Fibroblast of mammary gland (primary cell): Measurements from ENCODE around the gene MRPL37.

ENCODE experiments used
- DNase-seq: peaks from one replicate; pipeline ENCODE4 v3.0.0-alpha.2; 2010; ENCODE audit warnings: low read depth
- H3K4me3 ChIP-seq: 2 replicates; pipeline ENCODE4 v1.5.1; 2011; ENCODE audit warnings: low read depth, mild to moderate bottlenecking, low read length, moderate library complexity; ENCODE audit not compliant: control insufficient read depth
- CTCF ChIP-seq: conservative IDR thresholded peaks from 2 replicates; pipeline ENCODE4 v1.5.1; 2011; ENCODE audit warnings: low read depth, low read length, inconsistent platforms; ENCODE audit not compliant: control insufficient read depth, insufficient read depth

Gene MRPL37

GRCh38 chr1:54259546-54260140 is 59.7 kb downstream of the MRPL37 start:
- DNase-seq: no peak
- H3K4me3 ChIP-seq: no peak overlapping the region
- no peak for TF ChIP-seq CTCF

GRCh38 chr1:54260810-54261209 is 60.8 kb downstream of the MRPL37 start:
- no peak overlapping the region for H3K4me3 ChIP-seq
- no peak for DNase-seq
- no peak for TF ChIP-seq CTCF

- DNase-seq: no peak
- TF ChIP-seq CTCF: no peak
- no peak overlapping the region for H3K4me3 ChIP-seq
Measured at GRCh38 chr1:54262244-54262643, 62.3 kb downstream of the MRPL37 start.

GRCh38 chr1:54263601-54264226 is 63.7 kb downstream of the MRPL37 start:
- TF ChIP-seq CTCF: no peak
- H3K4me3 ChIP-seq: no peak overlapping the region
- DNase-seq: no peak

GRCh38 chr1:54265126-54265525 is 65.2 kb downstream of the MRPL37 start:
- no peak overlapping the region for H3K4me3 ChIP-seq
- DNase-seq: no peak
- TF ChIP-seq CTCF: no peak

- no peak for TF ChIP-seq CTCF
- no peak for DNase-seq
- H3K4me3 ChIP-seq: no peak overlapping the region
Measured at GRCh38 chr1:54265659-54266058, 65.7 kb downstream of the MRPL37 start.
